Neuron (in vitro differentiated cells): ENCODE data around the gene MYZAP.
"Not testable (repeated sequence)": the region's sequence is repeated elsewhere in the genome, so short reads cannot be mapped to it uniquely, and the experiment has no call there.

Experiments
- H2AFZ ChIP-seq: one replicate; pipeline ENCODE4 v1.6.1; 2013; ENCODE audit warnings: low read depth, mild to moderate bottlenecking, inconsistent platforms, low read length, moderate library complexity
- H3K27me3 ChIP-seq: one replicate; pipeline ENCODE4 v1.6.1; 2013; ENCODE audit warnings: low read length; ENCODE audit not compliant: insufficient read depth
- H3K36me3 ChIP-seq: one replicate; pipeline ENCODE4 v1.6.1; 2013; ENCODE audit warnings: low read length; ENCODE audit not compliant: insufficient read depth
- H3K4me1 ChIP-seq: one replicate; pipeline ENCODE4 v1.6.1; 2013; ENCODE audit warnings: low read length; ENCODE audit not compliant: insufficient read depth
- H3K4me3 ChIP-seq: 2 replicates; pipeline ENCODE4 v1.5.1; 2013; ENCODE audit warnings: mild to moderate bottlenecking, low read length, moderate library complexity
- H3K9me3 ChIP-seq: one replicate; pipeline ENCODE4 v1.6.1; 2013; ENCODE audit warnings: low read length

MYZAP gene

GRCh38 chr15:57599296-57599810 lies 7.6 kb downstream of the MYZAP start:
- peaks cover 31% of the 10 kb centered on the region for H3K27me3 ChIP-seq
- no peak overlapping the region for H3K4me3 ChIP-seq

GRCh38 chr15:57600197-57600596 lies 8.5 kb downstream of the MYZAP start:
- H3K9me3 ChIP-seq = no peaks in the 10 kb centered on the region
- no peak overlapping the region for H2AFZ ChIP-seq
- no peaks in the 10 kb centered on the region for H3K4me1 ChIP-seq
- no peak overlapping the region for H3K4me3 ChIP-seq
- peaks cover 33% of the 10 kb centered on the region for H3K27me3 ChIP-seq
- H3K36me3 ChIP-seq = no peaks in the 10 kb centered on the region

More at GRCh38 chr15:57599296-57599810, 7.6 kb downstream of the MYZAP start:
- H3K36me3 ChIP-seq = no peaks in the 10 kb centered on the region
- no peaks in the 10 kb centered on the region for H3K4me1 ChIP-seq
- H2AFZ ChIP-seq = no peak overlapping the region
- no peaks in the 10 kb centered on the region for H3K9me3 ChIP-seq

DNA sequence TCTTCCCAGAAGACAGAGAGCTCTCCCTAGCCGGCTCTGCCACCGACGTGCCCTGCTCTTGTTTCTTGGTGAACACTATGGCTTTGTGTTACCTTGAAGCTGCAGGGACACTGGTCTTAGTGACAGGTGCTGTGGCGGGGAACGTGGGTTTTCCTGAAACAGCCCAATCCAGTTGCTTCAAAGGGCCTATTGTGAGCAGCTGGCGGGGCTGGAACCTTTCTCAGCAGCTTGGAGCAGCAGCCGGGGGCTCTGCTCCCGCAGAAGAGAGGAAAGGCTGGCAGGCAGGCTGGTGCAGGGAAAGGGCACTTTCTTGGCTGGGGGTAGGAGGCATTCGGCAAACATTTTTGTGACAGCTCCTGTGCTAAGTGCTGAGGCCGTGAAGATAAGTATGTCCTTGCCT lies 12.8 kb downstream of the MYZAP start:
- Histone ChIP-seq H3K9me3 (no peaks in the 10 kb centered on the region), H2AFZ (no peak overlapping the region), H3K4me1 (no peaks in the 10 kb centered on the region), H3K4me3 (no peak overlapping the region), H3K36me3 (no peaks in the 10 kb centered on the region), H3K27me3 (peaks cover 17% of the 10 kb centered on the region)

DNA sequence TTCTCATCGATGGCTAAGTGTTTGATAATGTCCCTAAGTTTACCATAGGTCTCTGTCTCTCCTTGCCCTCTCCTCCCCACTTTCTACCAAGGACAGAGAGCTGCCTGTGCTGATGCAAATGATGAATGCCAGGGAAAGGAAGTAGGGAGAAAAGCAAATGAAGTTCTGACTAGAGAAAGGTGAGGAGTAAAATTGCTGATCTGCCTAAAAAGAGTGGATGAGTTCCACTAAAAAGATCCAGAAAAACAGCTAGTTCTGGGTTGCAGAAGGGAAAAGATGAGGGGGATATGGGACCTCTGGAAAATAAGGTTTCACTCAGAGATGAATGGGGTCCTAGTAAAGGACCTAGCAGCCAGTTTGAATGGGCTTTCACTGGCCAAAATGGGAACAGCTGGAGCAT lies 13.8 kb downstream of the MYZAP start:
- peaks cover 3% of the 10 kb centered on the region for H3K4me1 ChIP-seq
- no peak overlapping the region for H3K4me3 ChIP-seq
- H3K36me3 ChIP-seq = no peaks in the 10 kb centered on the region
- no peak overlapping the region for H2AFZ ChIP-seq
- peaks cover 15% of the 10 kb centered on the region for H3K27me3 ChIP-seq
- H3K9me3 ChIP-seq = no peaks in the 10 kb centered on the region

- no peaks in the 10 kb centered on the region for H3K9me3 ChIP-seq
- H2AFZ ChIP-seq = no peak overlapping the region
- no peaks in the 10 kb centered on the region for H3K36me3 ChIP-seq
- peaks cover 15% of the 10 kb centered on the region for H3K27me3 ChIP-seq
- no peak overlapping the region for H3K4me3 ChIP-seq
- H3K4me1 ChIP-seq = peaks cover 5% of the 10 kb centered on the region
Measured at GRCh38 chr15:57606048-57606447, 14.3 kb downstream of the MYZAP start.

DNA sequence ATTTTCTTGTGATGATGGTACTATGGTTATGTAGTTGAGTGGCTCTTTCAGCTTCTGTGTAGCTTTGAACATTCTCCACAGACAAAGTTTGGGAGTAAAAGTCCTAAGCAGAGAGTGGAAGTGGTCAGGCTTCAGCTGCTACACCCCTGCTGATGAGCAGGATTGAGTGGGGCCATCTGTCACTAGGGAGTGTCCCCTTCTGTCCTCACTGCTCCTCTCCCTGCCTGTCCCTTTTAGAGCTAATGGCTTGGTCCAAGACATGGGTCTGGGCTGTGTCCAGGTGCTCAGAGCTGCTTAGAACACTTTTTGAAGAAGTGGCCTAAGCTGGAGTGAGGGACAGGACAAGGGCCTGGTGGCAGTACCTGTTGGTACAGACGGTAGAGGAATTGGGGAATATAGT lies 15.1 kb downstream of the MYZAP start:
- Histone ChIP-seq H3K4me3 (no peak overlapping the region), H3K4me1 (peaks cover 5% of the 10 kb centered on the region), H2AFZ (no peak overlapping the region), H3K9me3 (no peaks in the 10 kb centered on the region), H3K27me3 (peaks cover 13% of the 10 kb centered on the region), H3K36me3 (no peaks in the 10 kb centered on the region)

- peaks cover 13% of the 10 kb centered on the region for H3K27me3 ChIP-seq
- no peaks in the 10 kb centered on the region for H3K36me3 ChIP-seq
- no peak overlapping the region for H3K4me3 ChIP-seq
- H3K9me3 ChIP-seq = no peaks in the 10 kb centered on the region
- H2AFZ ChIP-seq = no peak overlapping the region
- peaks cover 5% of the 10 kb centered on the region for H3K4me1 ChIP-seq
Measured at GRCh38 chr15:57607570-57608000, 15.9 kb downstream of the MYZAP start.

DNA sequence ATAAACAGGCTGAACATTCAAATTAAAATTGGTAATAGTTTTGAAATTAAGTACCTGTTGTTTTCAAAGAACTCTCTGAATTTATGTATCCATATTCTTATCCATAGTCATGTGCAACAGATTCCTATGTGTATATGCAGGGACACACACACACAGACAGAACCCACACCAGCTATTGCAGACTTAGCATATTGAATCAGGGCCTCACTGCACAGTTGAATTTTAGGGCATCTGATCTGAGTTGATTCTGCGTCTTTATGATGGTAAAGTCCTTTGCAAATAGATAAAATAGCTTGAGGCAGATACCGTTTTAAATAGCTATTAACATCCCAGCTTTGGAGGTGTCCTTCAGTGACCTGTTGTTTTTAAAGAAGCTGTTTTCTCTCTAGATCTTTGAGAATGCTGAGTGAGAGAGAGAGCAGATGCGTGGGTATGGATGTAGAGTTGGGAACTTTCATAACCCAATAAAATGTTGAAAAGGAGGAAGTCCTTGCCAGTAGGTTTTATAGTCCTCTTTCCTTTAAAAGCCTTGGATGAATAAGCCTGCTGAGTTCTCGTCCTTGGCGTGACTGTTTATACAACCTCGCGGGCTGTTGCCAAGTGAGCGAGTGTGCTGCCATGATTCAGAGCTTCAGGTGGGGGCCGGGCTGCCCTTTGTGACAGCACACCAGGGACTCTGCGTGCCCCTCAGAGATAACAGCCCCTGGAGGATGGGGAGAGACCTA lies 18.3 kb downstream of the MYZAP start:
- Histone ChIP-seq H3K9me3 (no peaks in the 10 kb centered on the region), H3K4me3 (no peak overlapping the region), H2AFZ (no peak overlapping the region), H3K4me1 (peaks cover 5% of the 10 kb centered on the region), H3K27me3 (peaks cover 4% of the 10 kb centered on the region), H3K36me3 (no peaks in the 10 kb centered on the region)

DNA sequence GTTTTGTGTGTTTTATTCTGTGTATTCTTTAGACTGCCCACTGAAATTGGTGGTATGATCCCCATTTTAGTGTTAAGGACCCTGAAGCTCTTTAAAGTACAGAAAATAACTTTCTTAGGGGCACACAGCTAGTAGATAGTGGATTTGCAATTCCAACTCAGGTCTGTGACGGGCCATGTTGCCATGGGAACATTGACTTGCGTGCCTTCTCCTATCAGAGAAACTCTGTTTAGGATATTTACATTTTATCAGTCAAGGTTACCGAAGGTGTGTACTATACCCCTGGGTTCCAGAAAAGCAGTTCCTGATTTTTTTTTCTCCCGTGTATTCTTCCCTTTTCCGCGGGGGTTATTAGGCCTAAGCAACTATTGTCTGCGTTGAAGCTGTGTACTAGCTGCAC lies 19.4 kb downstream of the MYZAP start:
- H3K9me3 ChIP-seq = no peaks in the 10 kb centered on the region
- H3K4me3 ChIP-seq = no peak overlapping the region
- H3K4me1 ChIP-seq = peaks cover 5% of the 10 kb centered on the region
- H2AFZ ChIP-seq = no peak overlapping the region
- no peaks in the 10 kb centered on the region for H3K36me3 ChIP-seq
- H3K27me3 ChIP-seq = peaks cover 4% of the 10 kb centered on the region

GRCh38 chr15:57611938-57612337 lies 20.2 kb downstream of the MYZAP start:
- peaks cover 4% of the 10 kb centered on the region for H3K27me3 ChIP-seq
- peaks cover 5% of the 10 kb centered on the region for H3K4me1 ChIP-seq
- no peak overlapping the region for H3K4me3 ChIP-seq
- no peak overlapping the region for H2AFZ ChIP-seq
- no peaks in the 10 kb centered on the region for H3K9me3 ChIP-seq
- H3K36me3 ChIP-seq = no peaks in the 10 kb centered on the region

DNA sequence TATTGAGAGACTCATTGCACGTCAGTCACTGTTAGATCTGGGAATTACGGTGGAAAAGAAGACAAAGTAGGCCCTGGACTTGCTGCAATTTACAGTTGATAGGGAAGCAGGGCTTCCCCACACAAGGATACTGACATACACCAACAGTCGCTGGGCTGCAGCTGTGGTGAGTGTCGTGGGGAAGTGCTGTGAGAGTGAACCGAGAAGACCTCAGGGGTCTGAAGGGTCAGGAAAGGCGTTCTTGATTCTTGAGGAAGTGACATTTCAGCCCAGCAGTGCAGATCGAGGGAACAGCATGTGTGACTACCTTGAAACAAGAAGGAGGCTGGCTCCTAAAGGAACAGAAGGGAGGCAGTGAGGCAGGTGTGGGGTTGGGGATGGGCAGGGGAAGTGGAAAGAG lies 22.5 kb downstream of the MYZAP start:
- Histone ChIP-seq H3K9me3 (no peaks in the 10 kb centered on the region), H3K27me3 (no peaks in the 10 kb centered on the region), H3K4me1 (peaks cover 5% of the 10 kb centered on the region), H3K36me3 (no peaks in the 10 kb centered on the region), H3K4me3 (no peak overlapping the region), H2AFZ (no peak overlapping the region)

GRCh38 chr15:57615951-57616496 lies 24.3 kb downstream of the MYZAP start:
- H3K4me1 ChIP-seq, H3K36me3 ChIP-seq, H2AFZ ChIP-seq, H3K4me3 ChIP-seq, H3K27me3 ChIP-seq, H3K9me3 ChIP-seq: not testable (repeated sequence)

DNA sequence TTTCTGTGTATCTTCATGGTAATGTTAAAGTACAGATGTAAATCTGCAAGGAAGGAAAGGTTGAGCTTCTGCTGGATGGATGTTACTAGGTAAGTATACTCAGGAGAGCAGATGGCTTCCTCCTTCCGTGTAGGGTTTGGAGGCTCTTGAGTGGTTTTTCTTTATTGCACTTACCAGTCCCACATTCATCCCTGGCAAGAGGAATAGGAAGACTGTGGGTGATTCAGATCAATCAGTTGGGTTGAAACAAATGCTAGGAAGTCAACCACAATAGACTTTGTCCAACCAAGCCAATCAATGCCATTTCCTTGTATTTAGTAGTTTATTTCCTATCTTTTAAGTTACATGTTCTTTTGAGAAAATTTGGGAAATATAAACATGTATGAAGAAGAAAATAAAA lies 26.6 kb downstream of the MYZAP start:
- no peak overlapping the region for H2AFZ ChIP-seq
- no peaks in the 10 kb centered on the region for H3K4me1 ChIP-seq
- no peaks in the 10 kb centered on the region for H3K36me3 ChIP-seq
- no peaks in the 10 kb centered on the region for H3K27me3 ChIP-seq
- no peak overlapping the region for H3K4me3 ChIP-seq
- H3K9me3 ChIP-seq = no peaks in the 10 kb centered on the region
